Liver (tissue), 3 donors: ENCODE data around the gene SLC4A5.

ENCODE experiments used
- CTCF ChIP-seq: fragments of 150-350 bp; IDR thresholded peaks from 2 replicates; pipeline ENCODE4 v1.5.1; 2017; ENCODE audit warnings: improper control_type of control experiment, low read depth, low read length; ENCODE audit not compliant: missing input control
- RXRA ChIP-seq, 2 donors: IDR thresholded peaks; 2 replicates each; pipeline ENCODE4 v1.6.1; 2017 to 2018; ENCODE audit warnings: antibody characterized with exemption in 2 of 2, mild to moderate bottlenecking in 1 of 2
- TAF1 ChIP-seq: conservative IDR thresholded peaks from 2 replicates; pipeline ENCODE4 v1.6.1; 2016; ENCODE audit warnings: antibody characterized with exemption, mild to moderate bottlenecking
- TF ChIP-seq, protein P1 (sequence below): IDR thresholded peaks from 2 replicates; pipeline ENCODE4 v1.6.1; 2016; ENCODE audit warnings: antibody characterized with exemption
- donor health status: healthy.
- donor health status: healthy.

- TF ChIP-seq, protein P1, sequence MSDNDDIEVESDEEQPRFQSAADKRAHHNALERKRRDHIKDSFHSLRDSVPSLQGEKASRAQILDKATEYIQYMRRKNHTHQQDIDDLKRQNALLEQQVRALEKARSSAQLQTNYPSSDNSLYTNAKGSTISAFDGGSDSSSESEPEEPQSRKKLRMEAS = no peak
- TF ChIP-seq CTCF (no peak), TAF1 (no peak), RXRA (IDR thresholded peaks at IDR 0.05) (no peak)
Measured at GRCh38 chr2:74378007-74378406, 34.8 kb upstream of the SLC4A5 start.
